GM19240 (cell line): ENCODE data around the gene DAGLB.
"Not testable (repeated sequence)": the region's sequence is repeated elsewhere in the genome, so short reads cannot be mapped to it uniquely, and the experiment has no call there.

Experiments used
- DNase-seq: peaks from one replicate; pipeline ENCODE4 v3.0.0; 2011; ENCODE audit warnings: low spot score; ENCODE audit not compliant: insufficient read length

Gene DAGLB

DNA sequence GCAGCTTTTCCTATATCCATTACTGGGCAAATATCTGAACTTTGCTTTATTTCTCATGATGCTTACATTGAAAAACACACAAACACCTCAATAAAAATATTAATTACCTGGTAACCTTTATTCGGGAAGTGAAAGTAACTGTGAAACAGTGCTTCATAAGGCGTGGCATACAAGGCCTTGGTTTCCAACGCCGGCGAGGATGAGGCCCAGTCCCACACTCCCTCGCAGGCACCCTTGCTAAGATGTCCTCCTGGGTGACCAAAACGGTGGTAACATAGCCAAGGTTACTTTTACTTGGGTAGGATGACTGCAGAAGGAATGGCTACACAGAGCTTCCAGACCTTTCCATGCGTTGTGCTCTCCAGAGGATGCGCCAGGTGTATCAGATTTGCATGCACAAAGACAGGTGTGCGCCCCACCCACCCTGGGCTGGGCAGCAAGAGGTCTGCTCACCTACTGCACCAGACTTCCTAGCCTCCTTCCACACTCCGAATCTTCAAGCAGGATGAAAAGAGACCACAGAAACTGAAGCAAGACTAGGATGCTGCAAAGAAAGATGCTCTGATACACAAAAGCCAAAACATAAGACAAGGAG is 13.3 kb upstream of the DAGLB start:
- no peak for DNase-seq

DNA sequence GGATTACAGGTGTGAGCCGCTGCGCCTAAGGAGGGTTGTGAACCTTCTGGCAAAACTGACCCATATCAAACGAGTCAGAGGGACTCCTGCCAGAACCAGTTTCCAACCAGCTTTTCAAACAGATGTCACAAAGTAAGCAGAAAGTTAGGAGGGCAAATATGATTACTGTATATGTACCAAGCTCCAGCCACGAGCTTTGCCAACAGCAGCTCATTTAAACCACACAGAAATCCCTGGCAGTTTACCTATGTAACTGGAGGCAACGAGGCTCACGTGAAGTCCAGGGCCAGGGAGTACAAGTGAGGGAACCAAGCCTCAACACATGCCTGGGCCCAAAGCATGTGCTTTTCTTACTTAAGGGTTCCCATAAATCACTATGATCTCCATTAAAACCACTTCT is 12.5 kb upstream of the DAGLB start:
- no peak for DNase-seq

DNA sequence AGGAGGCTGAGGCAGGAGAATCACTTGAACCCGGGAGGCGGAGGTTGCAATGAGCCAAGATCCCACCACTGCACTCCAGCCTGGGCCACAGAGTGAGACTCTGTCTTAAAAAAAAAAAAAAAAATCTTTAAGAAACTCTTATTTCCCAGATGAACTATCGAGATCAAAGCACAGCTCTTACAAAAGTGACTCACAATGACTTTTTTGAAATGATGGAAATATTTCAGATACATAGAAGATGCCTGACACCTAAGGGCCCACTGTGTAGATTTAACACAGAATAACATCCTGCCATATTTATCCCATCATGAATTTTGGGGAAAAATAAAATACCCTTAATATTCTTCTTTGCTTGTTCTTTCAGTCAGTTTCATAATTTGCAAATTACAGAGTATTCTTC is 10.9 kb upstream of the DAGLB start:
- not testable (repeated sequence) for DNase-seq

DNA sequence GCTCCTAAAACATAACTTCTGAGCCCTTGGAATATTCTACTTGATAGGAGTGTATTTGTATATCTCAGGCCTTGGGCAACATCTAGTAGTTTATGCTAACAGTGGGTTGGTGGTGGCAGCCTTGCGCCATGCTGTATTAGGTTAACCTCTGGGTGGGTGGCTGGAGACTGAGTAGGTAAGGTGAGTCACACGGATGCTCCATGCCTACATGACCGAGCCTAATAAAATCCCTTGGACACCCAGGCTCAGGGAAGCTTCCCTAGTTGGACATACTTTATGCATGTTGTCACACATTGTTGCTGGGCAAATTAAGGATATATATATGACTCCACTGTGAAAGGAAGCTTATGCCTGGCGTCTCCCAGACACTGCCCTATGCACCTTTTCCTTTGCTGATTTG is 6.0 kb upstream of the DAGLB start:
- no peak for DNase-seq

DNA sequence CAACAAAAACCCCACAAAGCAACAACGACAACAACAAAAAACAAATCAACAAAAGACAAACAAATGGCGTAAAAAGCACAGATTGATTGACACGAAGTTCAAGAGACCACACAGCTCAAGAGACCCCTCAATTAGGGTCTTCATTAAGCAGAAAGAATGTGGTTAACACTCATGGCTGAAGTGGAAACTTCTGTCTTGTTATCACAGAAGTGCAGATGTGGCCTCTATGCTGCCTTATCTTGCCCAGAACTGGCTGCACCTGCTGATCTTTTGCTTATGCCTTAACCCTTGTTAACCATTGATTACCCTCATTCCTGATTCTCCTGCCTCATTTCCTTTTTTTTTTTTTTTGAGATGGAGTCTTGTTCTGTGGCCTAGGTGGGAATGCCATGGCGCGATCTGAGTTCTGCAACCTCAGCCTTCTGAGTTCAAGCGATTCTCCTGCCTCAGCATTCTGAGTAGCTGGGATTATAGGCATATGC is 3.5 kb upstream of the DAGLB start:
- DNase-seq: no peak

DNA sequence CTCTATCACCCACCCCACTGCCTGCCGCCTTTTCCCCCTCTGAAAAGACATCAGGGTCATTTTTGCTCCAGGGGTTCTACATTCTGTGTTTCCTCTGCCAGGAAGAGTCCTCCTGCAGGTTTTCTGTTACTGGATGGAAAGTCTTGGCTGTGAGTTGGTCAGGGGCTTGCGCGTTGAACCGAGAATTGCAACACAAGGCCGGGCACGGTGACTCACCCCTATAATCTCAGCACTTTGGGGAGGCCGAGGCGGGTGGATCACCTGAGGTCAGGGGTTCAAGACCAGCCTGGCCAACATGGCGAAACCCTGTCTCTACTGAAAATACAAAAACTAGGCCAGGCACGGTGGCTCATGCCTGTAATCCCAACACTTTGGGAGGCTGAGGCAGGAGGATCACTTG is 2.8 kb upstream of the DAGLB start:
- DNase-seq: not testable (repeated sequence)

DNA sequence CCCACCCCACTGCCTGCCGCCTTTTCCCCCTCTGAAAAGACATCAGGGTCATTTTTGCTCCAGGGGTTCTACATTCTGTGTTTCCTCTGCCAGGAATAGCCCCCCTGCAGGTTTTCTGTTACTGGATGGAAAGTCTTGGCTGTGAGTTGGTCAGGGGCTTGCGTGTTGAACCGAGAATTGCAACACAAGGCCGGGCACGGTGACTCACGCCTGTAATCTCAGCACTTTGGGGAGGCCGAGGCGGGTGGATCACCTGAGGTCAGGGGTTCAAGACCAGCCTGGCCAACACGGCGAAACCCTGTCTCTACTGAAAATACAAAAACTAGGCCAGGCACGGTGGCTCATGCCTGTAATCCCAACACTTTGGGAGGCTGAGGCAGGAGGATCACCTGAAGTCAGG is 2.1 kb upstream of the DAGLB start:
- DNase-seq: not testable (repeated sequence)

DNA sequence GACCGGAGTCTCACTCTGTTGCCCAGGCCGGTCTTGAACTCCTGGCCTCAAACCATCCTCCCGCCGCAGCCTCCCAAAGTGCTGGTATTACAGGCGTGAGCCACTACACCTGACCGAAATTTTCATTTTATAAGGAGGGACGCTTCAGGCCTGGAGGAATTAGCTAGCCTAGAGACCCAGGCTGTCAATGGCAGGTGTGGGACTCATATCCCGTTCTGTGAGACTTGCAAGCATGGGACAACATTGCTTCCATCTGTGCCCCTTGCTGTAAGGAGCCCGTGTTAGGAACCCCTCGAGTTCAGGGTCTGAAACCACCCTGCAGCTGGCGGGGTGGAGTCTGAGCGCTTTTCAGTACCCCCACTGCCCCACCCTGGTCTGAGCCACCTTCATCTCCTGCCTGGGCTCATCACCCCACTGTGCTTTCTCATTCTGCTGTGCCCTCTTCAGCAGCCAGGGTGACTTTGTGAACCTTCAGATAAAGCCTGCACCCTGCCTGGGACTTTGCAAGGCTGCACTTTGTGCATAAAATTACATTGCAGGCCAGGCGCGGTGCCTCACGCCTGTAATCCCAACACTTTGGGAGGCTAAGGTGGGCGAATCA is 1.3 kb upstream of the DAGLB start:
- DNase-seq: no peak

DNA sequence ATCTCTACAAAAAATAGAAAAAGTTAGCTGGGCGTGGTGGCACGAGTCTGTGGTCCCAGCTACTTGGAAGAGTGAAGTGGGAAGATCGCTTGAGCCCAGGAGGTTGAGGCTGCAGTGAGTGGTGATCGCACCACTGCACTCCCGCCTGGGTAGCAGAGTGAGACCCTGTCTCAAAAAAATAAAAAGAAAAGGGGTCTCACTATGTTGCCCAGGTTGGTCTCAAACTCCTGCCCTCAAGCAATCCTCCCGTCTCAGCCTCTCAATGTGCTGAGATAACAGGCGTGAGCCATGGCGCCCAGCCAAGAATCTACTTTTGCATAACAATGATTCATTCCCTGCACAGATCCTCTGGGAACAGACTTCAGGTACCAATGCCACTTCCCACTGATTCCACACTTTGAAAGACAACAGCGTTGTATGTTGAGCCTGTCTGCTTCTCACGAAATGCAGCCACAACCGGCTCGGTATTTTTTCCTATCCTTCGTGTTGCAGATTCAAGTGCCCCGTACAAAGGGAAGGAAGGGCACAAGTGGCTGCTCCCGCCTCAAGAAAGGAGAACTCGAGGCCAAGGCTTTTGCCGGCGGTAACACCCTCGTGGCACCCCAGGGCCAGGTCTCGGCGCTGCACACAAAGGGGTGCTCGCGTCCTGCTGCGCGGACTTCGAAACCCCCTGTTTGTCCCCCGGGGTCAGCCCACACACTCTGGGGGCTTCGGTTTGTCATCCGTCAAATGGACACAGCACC is 745 bp downstream of the DAGLB start:
- no peak for DNase-seq

DNA sequence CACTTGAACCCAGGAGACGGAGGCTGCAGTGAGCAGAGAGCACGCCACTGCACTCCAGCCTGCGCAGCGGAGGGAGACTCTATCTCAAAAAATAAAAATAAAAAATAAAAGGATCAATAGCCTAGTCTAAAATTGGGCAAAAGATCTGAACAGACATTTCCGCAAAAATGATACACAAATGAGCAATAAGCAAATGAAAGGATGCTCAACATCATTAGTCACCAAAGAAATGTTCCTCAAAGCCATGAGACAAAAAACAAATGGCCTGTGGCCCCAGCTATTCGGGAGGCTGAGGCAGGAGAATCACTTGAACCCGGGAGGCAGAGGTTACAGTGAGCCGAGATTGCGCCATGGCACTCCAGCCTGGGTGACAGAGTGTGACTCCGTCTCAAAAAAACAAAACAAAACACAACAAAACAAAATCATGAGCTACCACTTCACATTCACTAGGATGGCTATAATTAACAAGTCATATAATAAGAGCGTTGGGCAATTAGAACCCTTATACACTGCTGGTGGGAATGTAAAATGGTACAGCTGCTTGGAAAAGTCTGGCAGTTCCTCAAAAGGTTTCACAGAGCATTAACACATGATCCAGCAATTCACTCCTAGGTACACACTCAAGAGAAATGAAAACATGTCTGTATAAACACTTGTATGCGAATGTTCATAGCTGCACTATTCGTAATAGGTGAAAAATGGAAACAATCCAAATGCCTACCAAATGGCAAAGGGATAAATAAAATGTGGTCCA is 3.1 kb downstream of the DAGLB start:
- DNase-seq: no peak

DNA sequence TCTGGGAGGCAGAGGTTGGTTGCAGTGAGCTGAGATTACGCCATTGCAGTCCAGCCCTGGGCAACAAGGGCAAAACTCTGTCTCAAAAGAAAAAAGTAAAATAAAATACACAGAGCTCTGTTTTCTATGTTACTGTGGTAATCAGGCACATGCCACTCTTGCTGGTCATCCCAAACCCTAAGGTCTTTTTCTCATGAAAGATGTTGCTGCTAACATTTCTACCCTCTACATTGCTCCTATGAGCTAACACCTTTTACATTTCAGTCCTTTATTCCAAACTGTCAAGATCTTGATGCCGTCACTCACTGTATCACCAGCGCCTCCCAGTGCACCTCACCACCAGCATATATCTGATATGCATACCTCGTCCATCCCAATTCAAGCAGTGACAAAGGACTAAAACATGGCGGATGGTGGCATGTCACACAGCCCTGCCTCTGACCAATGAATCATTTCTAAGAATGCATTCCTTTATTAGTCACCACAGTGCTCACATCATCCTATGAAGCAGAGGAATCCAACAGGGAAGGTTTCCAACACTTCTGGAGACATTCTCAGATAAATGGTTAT is 4.3 kb downstream of the DAGLB start:
- no peak for DNase-seq

DNA sequence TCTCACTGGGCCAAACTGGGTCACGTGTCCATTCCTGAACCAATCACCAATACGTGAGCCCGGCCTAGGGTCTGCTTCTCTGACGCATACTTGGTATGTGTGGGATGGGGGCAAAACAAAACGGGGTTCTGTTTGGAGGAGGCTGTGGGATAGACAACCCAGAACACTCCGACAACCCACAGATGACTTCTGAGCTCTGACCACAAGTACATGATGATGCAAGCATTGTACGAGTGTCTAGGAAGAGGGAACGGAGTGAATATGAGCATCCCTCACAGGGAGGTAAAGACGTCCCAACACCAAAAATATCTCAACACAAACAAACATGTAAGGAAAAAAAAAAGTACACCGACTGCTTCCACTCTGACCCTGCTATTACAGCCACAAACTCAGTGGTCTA is 5.6 kb downstream of the DAGLB start:
- DNase-seq: no peak

DNA sequence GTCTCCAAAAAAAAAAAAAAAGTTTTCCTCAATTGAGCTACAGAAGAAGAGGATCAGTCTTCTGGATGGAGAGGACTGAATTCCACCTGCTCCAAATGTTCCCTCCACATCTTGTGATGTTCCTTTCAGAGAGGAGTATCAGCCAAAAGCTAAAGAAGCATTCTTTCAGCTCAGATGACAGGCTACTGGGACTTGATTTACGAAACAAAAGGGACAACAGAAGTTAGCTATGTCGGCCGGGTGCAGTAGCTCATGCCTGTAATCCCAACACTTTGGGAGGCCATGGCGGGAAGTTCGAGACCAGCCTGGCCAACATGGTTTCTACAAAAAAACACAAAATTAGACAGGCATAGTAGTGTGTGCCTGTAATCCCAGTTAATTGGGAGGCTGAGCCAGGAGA is 7.4 kb downstream of the DAGLB start:
- DNase-seq: no peak

DNA sequence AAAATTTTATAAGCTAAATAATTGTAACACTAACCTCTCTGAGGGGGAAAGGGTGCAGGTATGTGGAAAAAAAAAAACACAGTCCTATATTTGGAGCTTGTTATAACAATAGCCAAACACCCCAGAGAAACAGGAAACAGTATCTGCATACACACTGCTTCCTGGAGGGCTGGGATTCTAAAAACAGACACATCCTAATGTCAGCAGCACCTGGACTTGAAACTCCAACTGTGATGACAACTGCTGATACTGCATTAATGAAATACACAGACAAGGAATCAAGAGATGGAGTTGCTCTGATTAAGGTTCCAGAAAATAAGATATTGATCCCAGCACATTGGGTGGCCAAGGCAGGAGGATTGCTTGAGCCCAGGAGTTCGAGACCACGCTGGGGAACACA is 9.3 kb downstream of the DAGLB start:
- DNase-seq: no peak

DNA sequence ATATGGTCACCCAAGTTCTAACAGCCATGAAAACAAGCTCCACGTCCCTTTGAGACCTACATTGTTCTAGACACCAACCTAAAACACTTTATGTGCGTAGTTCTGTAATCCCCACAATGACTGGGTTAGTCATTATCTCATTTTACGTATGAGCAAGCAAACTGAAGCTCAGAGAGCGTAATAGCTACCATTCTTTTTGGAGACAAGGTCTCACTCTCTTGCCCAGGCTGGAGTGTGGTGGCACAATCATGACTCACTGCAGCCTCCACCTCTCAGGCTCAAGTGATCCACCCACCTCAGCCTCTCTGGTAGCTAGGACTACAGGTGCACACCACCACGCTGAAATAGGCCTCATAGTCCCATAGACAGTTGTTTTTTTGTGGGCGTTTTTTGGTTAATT is 10.5 kb downstream of the DAGLB start:
- DNase-seq: no peak

DNA sequence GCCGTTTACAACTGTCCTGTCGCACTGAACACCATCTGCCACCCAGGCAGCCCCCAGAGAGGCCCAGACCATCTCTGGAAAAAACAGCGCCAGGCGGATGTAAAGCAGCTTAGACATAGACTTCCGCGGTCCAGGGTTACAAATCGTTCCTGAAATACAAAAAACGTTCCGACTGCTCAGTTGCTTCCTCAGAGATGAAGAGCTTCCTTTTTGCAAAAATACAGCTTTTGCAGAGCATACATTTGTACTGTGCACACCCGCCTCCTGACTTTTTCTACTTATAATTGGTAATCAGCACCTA is 11.4 kb downstream of the DAGLB start:
- no peak for DNase-seq

DNA sequence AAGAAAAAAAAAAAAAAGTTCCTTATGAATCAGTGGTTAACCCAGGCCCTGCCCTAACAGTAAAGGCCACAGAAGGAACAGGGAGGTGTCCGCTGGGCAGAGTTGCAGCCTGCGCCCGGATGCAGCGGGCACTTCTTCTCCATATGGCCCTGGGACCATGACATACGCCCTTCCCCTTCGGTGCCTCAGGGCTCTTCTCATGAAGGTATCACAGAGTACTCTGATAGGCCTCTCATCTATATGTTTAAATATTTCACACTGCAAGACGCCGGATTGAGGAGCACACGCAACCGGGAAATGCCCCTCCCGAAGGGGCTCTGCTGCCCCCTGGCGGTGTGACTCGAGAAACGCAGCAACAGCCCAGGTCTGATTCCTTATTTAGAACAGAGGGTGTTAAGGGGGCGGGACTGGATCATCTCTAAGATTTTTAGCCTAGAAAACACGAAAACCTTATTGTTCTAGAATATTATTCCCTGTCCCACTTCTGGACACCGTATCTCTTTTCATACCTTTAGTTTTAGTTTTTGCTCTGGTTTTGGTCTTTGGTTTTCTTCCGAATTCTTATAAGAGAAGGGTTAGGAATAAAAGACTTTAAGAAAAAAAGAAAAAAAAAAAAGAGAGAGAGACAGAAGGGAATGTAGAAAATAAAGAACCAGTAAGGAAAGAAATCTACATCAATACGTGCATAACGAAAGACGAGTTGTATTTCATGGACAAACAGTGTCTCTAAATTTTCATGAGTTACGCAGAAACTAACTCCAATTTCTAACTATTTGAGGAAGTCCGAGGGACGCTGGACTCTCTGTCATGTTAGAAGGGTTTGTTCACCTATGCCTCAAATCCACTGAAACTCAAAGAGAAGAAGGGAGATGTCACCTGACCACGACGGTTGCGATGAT is 12.0 kb downstream of the DAGLB start:
- peak; percentile 89 for DNase-seq

DNA sequence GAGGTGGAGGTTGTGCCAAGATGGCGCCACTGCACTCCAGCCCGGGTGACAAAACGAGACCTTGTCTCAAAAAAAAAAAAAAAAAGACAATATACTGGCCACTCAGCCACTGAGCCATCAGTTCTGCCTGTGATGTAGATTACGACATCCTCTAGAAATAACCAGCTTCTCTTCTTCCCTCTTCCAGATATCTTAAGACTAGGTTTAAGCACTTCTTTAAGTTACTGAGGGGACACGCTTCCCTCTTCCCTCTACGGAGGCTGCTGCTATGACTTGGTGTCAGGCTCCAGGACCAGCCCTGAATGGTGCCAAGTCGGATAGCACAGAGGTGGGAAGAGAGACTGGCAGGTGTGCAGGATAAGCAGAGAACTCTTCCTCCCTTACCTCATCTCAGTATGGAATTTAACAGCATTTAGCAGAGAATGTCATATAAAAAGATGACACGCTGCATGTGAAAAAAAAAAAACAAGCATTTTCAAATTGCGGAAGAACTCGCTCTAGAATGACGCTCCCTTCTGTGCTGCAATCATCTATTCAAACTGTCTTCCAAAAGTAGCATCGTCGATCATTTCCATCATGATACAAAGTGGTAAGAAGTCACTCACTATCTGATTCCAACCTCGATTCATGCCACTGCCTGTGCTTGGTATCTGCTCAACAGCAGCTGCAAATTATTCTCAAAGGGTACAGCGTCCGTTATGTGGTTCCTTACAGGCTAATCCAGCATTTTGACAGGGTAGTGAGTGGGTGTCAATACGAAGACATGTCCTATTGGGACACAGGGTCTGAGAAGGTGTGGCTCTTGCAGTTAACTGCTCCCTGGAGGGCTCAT is 13.8 kb downstream of the DAGLB start:
- DNase-seq: no peak

DNA sequence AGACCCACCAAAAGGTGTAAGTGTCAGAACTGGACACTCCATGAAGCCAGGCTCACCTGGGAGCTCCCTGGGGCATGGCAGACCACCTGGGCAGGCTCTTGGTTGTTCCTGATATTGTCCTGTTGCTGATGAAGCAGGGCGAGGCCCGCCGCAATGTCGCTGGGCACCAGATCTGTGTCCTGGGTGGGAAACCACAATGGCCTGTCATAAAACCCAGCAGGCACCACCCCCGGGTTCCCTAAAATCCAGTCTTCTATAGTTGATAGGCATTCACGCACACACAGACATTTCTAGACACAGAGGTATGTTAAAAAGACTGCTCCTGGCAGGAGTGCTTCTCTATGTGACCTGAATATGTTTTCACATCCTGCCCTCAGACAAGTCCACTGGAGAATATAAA is 15.0 kb downstream of the DAGLB start:
- no peak for DNase-seq

DNA sequence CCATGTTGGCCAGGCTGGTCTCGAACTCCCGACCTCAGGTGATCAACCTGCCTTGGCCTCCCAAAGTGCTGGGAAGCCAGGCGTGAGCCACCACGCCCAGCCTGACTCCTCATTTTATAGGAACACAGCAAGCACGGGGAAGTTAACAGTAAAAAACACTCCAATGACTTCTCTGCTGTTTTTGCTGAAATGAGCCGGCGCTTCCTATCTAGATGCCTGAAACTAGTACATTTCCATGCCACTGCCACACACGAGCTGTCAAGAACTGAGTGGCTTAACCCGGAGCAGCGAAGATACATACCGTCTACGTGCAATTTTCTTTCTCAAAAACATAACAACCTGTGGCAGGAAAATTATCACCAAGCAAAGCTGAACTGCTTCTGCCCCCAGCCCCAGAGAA is 16.8 kb downstream of the DAGLB start:
- no peak for DNase-seq
